GM12864 (cell line): ENCODE measurements around the gene TRAPPC12.

Experiments used
- DNase-seq: peaks from one replicate; pipeline ENCODE4 v3.0.0-alpha.2; 2011; ENCODE audit warnings: low read depth
- H3K4me3 ChIP-seq: 2 replicates; pipeline ENCODE4 v1.5.1; 2011; ENCODE audit warnings: mild to moderate bottlenecking, low read depth, low read length, control low read depth
- CTCF ChIP-seq: IDR thresholded peaks from 2 replicates; pipeline ENCODE4 v1.5.1; 2011; ENCODE audit warnings: low read depth, mild to moderate bottlenecking, moderate library complexity, low read length, control low read depth, inconsistent platforms; ENCODE audit errors: missing control alignments

The TRAPPC12 gene

GRCh38 chr2:3387011-3387410, 7.5 kb downstream of the TRAPPC12 start:
- no peak for DNase-seq
- no peak for TF ChIP-seq CTCF
- H3K4me3 ChIP-seq, result no peak overlapping the region

- no peak for DNase-seq
- TF ChIP-seq CTCF, result no peak
- H3K4me3 ChIP-seq, result no peak overlapping the region
These were observed 8.3 kb downstream of the TRAPPC12 start for GRCh38 chr2:3387644-3388411.

GRCh38 chr2:3388412-3388738, 8.9 kb downstream of the TRAPPC12 start:
- no peak for TF ChIP-seq CTCF
- no peak for DNase-seq

GRCh38 chr2:3389193-3389592, 9.7 kb downstream of the TRAPPC12 start:
- no peak overlapping the region for H3K4me3 ChIP-seq
- TF ChIP-seq CTCF, result no peak
- DNase-seq, result no peak

More at GRCh38 chr2:3388412-3388738, 8.9 kb downstream of the TRAPPC12 start:
- no peak overlapping the region for H3K4me3 ChIP-seq

GRCh38 chr2:3390041-3390440, 10.5 kb downstream of the TRAPPC12 start:
- no peak for DNase-seq
- no peak overlapping the region for H3K4me3 ChIP-seq
- no peak for TF ChIP-seq CTCF

- TF ChIP-seq CTCF, result no peak
- no peak for DNase-seq
- H3K4me3 ChIP-seq, result no peak overlapping the region
These were observed 12.7 kb downstream of the TRAPPC12 start for GRCh38 chr2:3392216-3392615.

GRCh38 chr2:3396920-3397559, 17.5 kb downstream of the TRAPPC12 start:
- DNase-seq, result no peak
- no peak overlapping the region for H3K4me3 ChIP-seq
- no peak for TF ChIP-seq CTCF
